Stimulated activated CD4-positive, alpha-beta T cell treated with anti-CD3 and anti-CD28 coated beads, Interleukin-4, amount 100 ng/mL, for 24 hours (primary cell): ENCODE results near the gene TP53TG3D.
"Not testable (repeated sequence)": the region's sequence is repeated elsewhere in the genome, so short reads cannot be mapped to it uniquely, and the experiment has no call there.

Experiments used
- DNase-seq: peaks from one replicate; pipeline ENCODE4 v3.0.0-alpha.2; 2020

Gene TP53TG3D, protein sequence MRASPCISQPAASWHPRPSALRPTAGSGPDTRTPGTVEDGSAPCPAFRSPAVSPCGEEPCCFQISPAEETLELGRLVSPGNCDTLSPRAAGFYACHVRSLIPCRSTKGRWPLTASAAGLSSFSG

DNA sequence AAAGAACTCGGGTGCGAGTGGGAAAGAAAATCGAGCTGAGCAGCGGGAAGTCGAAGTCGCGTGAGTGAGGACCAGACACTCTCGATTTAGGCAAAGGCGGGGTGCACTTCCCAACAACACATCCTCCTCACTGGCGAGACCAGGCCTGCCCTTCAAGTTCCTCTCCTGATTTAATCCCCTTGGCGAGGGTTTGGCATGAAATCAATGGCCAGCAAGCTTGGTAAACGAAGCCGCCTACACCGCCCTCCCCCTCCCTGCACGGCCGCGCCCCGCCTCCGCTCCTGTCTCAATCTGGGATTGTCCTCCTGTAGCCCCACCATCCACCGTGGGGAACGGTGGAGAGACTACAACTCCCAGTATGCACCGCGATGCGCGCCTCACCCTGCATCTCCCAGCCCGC lies at the start of gene TP53TG3D:
Gene TP53TG3D (plus strand): TSS at position 301 of the 400 bp plus-strand sequence. CDS start 68 bp downstream, at position 369.
- not testable (repeated sequence) for DNase-seq

GRCh38 chr16:32253507-32253906 lies 421 bp downstream of the TP53TG3D start:
- DNase-seq, result peak; percentile 7

DNA sequence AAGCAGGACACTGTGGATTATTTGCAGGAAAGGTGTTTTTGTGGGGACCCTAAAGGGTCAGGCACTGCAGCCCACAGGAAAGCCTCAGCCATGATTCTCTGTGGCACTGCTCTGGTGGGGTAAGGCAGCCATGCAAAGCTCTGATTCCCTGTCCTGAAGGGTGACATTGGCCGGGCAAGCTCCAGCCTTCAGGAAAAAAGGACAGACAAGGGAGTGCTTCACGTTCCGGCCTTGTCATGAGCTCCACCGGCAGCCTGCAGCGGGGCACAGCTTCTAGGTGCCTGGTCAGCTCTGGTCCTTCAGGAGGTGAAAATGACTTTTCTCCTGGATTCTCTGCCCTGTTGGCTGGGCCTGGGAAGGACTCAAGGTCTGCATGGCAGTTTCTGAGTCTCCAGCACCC lies 8.4 kb downstream of the TP53TG3D start:
- DNase-seq, result not testable (repeated sequence)

DNA sequence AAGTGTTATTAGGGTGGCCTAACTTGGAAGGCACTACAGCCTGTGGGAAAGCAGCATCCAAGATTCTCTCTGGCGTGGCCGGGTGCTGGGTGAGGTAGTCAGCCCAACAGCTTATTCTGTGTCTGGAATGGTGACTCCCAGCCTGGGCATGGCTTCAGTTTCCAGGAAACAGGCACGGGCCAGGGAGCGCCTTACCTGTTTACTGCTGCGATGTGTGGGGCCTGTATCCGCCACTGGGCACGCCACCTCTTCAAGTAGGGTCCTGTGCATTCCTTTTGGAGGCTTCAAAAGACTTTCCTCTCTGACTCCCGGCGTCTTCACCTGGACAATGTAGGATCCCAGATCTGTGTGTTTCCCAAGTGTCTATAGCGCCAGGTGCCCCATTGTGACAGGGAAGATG lies 10.5 kb downstream of the TP53TG3D start:
- not testable (repeated sequence) for DNase-seq

- not testable (repeated sequence) for DNase-seq
Observed at GRCh38 chr16:32281910-32282309, 28.8 kb downstream of the TP53TG3D start.

GRCh38 chr16:32283024-32283423 lies 29.9 kb downstream of the TP53TG3D start:
- not testable (repeated sequence) for DNase-seq

DNA sequence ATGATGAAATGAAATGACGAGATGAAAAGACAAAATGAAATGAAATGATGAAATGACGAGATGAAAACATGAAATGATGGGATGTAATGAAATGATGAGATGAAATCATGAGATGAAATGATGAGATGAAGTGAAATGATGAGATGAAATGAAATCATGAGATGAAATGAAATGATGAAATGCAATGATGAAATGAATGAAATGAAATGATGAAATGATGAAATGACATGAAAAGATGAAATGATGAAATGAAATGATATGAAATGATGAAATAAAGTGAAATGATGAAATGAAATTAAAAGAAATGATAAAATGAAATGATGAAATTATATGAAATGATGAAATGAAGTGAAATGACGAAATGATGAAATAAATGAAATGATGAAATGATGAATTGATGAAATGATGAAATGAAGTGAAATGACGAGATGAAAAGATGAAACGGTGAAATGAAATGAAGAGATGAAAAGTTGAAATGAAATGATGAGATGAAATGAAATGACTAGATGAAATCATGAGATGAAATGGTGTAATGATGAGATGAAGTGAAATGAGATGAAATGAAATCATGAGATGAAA lies 30.9 kb downstream of the TP53TG3D start:
- DNase-seq, result not testable (repeated sequence)

DNA sequence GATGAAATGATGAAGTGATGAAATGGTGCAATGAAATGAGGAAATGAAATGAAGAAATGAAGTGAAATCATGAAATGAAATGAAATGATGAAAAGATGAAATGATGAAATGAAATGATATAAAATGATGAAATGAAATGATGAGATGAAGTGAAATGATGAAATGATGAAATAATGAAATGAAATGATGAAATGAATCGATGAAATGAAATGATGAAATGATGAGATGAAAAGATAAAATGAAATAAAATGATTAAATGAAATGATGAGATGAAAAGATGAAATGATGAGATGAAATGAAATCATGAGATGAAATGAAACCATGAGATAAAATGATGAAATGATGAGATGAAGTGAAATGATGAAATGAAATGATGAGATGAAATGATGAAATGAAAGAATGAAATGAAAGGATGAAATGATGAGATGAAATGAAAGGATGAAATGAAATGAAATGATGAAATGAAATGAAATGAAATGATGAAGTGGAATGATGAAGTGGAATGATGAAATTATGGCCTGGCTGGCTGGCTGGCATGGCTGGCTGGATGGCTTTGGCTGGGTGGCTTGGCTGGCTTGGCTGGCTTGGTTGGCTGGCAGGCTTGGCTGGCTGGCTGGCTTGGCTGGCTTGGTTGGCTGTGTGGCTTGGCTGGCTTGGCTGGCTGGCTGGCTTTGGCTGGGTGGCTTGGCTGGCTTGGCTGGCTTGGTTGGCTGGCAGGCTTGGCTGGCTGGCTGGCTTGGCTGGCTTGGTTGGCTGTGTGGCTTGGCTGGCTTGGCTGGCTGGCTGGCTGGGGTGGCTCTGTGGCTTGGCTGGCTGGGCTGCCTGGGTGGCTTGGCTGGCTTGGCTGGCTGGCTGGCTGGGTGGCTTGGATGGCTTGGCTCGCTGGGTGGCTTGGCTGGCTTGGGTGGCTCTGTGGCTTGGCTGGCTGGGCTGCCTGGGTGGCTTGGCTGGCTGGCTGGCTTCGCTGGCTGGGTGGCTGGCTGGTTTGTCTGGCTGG lies 32.0 kb downstream of the TP53TG3D start:
- DNase-seq, result not testable (repeated sequence)

- not testable (repeated sequence) for DNase-seq
Observed at GRCh38 chr16:32286193-32286592, 33.1 kb downstream of the TP53TG3D start.

DNA sequence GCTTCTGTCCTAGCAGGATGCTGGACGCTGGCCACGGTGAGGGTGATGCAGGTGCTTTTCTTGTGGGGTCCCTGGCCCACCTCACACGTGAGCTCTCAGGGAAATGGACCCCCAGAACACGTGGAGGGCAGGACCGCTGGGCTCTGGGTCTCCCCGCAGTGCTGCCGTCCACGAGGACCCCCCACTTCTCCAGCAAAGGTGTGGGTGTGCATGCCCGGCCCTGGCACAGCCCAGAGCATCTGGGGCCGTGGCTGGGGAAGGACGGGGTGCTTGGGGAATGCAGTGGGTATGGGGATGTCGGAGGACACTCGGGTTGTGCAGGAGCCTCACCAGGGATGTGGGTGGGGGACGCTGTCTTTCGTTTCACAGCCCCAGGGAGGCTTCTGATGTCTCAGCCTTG lies 34.7 kb downstream of the TP53TG3D start:
- not testable (repeated sequence) for DNase-seq

DNA sequence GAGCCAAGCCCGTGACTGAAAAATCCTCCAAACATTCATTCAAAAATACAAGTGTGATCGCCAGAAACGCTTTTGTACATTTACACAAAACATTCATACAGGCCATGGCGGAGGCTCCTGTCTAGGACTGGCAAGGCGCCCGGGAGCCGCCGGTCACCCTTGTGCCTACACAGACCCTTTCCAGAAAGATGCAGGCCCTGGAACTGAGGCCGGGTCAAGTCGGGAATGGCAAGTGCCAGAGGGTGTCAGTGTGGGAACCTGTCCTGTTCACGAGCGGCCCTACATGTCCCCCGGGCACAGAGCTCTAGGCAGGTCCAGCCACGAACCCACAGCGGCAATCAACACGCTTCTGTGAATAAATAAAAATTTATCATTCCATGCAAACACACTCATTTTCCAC lies 36.1 kb downstream of the TP53TG3D start:
- DNase-seq, result not testable (repeated sequence)

DNA sequence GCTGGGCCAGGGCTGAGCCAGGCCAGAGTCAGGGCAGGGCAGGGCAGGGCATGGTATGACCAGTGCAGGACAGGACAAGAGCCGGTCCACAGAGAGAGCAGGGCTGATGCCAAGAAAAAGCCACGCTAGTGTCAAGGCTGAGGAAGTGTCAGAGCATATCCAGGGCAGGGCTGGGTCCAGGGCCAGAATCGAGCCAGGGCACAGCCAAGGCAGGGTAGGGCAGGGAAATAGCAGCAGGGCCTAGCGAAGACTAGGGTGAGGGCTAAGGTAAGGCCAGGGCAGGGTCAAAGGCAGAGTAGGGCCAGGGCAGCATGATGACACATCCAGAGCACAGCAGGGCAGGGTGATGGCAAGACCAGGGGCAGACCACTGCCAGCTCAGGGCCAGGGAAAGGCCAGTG lies 49.7 kb downstream of the TP53TG3D start:
- not testable (repeated sequence) for DNase-seq
